GM12873 (cell line): ENCODE measurements around the gene NCAM1.

Experiments
- CTCF ChIP-seq: IDR thresholded peaks from 2 replicates; pipeline ENCODE4 v1.5.1; 2012; ENCODE audit warnings: low read depth, mild to moderate bottlenecking, moderate library complexity, low read length, control low read depth; ENCODE audit not compliant: insufficient read depth; ENCODE audit errors: missing control alignments

The NCAM1 gene

GRCh38 chr11:113316256-113316655 is 355.0 kb downstream of the NCAM1 start:
- TF ChIP-seq CTCF = no peak

GRCh38 chr11:113317339-113317738 is 356.1 kb downstream of the NCAM1 start:
- TF ChIP-seq CTCF = no peak

- no peak for TF ChIP-seq CTCF
These were observed 357.9 kb downstream of the NCAM1 start for GRCh38 chr11:113319085-113319484.

- no peak for TF ChIP-seq CTCF
These were observed 360.9 kb downstream of the NCAM1 start for GRCh38 chr11:113322158-113322557.

- TF ChIP-seq CTCF = no peak
These were observed 363.0 kb downstream of the NCAM1 start for GRCh38 chr11:113324250-113324649.
